ENCODE measurements around the gene LRRN2. TPM values are rescaled to one million over a fixed set of nuclear protein-coding genes. Genes with fewer than 3 reads are reported as not detected.
"Not testable (repeated sequence)": the region's sequence is repeated elsewhere in the genome, so short reads cannot be mapped to it uniquely, and the experiment has no call there.

Gene LRRN2
- total RNA-seq, 1 experiment from 2014 or later: 2.0 TPM

GRCh38 chr1:204727438-204727837, 41.9 kb upstream of the LRRN2 start:
- BruUV-seq (replicated peaks); H3K27ac ChIP-seq (ENCODE audit: low read length); H3K9me3 ChIP-seq (ENCODE audit: control insufficient read depth, insufficient read depth, low read depth, low read length); intact Hi-C loops (cut with micrococcal nuclease; ENCODE audit: unreplicated experiment); H3K4me3 ChIP-seq (ENCODE audit: low read depth in 2 of 2, low read length in 2 of 2); H3K27me3 ChIP-seq (ENCODE audit: control insufficient read depth, insufficient read depth, low read length); ATAC-seq; CTCF ChIA-PET; H3K36me3 ChIP-seq (ENCODE audit: control insufficient read depth, insufficient read depth, low read length); H3K4me1 ChIP-seq (ENCODE audit: control insufficient read depth, insufficient read depth, low read length); DNase-seq (ENCODE audit: low read depth, low spot score); in situ Hi-C loops (cut with HindIII; ENCODE audit: low pct_unique_long_range_greater_than_20kb, low sequenced_read_pairs); POLR2A ChIA-PET: not testable (repeated sequence)

GRCh38 chr1:204726478-204726877, 40.9 kb upstream of the LRRN2 start:
- peak; percentile 67 for ATAC-seq
- H3K4me3 ChIP-seq (ENCODE audit: low read depth in 2 of 2, low read length in 2 of 2): no peak overlapping the region
- intact Hi-C loops (cut with micrococcal nuclease; ENCODE audit: unreplicated experiment): no loop called here

More at GRCh38 chr1:204726478-204726877, 40.9 kb upstream of the LRRN2 start:
- no peaks in the 10 kb centered on the region for H3K9me3 ChIP-seq (ENCODE audit: control insufficient read depth, insufficient read depth, low read depth, low read length)
- no peak for TF ChIP-seq REST (IDR thresholded peaks at IDR 0.05; ENCODE audit: insufficient read depth in 1 of 2, low read depth in 2 of 2, low read length in 1 of 2)
- TF ChIP-seq POLR2AphosphoS5 (IDR thresholded peaks at IDR 0.05; ENCODE audit: low read depth, low read length): no peak
- TF ChIP-seq TCF7L2 (IDR thresholded peaks at IDR 0.05; ENCODE audit: low read depth, low read length): no peak
- TF ChIP-seq CTCF (IDR thresholded peaks at IDR 0.05): no peak
- no peak for TF ChIP-seq SIN3A (IDR thresholded peaks at IDR 0.05; ENCODE audit: borderline replicate concordance, insufficient read depth, low read depth, low read length)
- BruUV-seq (replicated peaks): no TSS peak
- H3K4me1 ChIP-seq (ENCODE audit: control insufficient read depth, insufficient read depth, low read length): no peaks in the 10 kb centered on the region
- ChIA-PET CTCF (no interaction called here), POLR2A (no interaction called here)
- H3K27me3 ChIP-seq (ENCODE audit: control insufficient read depth, insufficient read depth, low read length): no peaks in the 10 kb centered on the region; the same call in 1 of the 2 replicates
- DNase-seq (ENCODE audit: low read depth, low spot score): no peak
- no peak overlapping the region for H3K27ac ChIP-seq (ENCODE audit: low read length)
- in situ Hi-C loops (cut with HindIII; ENCODE audit: low pct_unique_long_range_greater_than_20kb, low sequenced_read_pairs): no loop called here
- no peaks in the 10 kb centered on the region for H3K36me3 ChIP-seq (ENCODE audit: control insufficient read depth, insufficient read depth, low read length)
